Endometrium (tissue), 2 donors: ENCODE data around the gene CD14.
"Not testable (repeated sequence)": the region's sequence is repeated elsewhere in the genome, so short reads cannot be mapped to it uniquely, and the experiment has no call there.

Source experiments
- FAIRE-seq: peaks from 2 replicates; lab custom pipeline; 2012; peaks lifted over from hg19 to GRCh38; lab: Jason Lieb, UNC
- donor health status: control.
- donor health status: control.

The CD14 gene

DNA sequence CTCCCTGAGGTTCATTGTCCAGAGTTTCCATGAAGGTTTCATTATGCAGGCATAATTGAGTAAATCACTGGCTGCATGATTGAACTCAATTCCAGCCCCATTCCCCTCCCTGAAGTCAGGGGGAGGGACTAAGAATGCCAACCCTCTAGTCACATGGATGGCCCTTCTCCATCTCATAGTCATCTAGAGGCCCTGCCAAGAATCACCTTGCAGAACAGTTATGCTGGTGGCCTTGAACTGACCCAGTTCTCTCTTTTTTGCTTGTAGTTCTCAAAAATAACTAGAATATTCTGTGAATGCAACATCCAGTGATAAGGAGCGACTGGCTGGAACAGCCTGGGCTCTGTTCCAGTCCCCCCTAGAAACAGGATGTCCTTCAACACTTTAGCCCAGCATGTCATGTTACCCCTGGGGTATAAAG is 36.6 kb downstream of the CD14 start:
- FAIRE-seq: no peak

DNA sequence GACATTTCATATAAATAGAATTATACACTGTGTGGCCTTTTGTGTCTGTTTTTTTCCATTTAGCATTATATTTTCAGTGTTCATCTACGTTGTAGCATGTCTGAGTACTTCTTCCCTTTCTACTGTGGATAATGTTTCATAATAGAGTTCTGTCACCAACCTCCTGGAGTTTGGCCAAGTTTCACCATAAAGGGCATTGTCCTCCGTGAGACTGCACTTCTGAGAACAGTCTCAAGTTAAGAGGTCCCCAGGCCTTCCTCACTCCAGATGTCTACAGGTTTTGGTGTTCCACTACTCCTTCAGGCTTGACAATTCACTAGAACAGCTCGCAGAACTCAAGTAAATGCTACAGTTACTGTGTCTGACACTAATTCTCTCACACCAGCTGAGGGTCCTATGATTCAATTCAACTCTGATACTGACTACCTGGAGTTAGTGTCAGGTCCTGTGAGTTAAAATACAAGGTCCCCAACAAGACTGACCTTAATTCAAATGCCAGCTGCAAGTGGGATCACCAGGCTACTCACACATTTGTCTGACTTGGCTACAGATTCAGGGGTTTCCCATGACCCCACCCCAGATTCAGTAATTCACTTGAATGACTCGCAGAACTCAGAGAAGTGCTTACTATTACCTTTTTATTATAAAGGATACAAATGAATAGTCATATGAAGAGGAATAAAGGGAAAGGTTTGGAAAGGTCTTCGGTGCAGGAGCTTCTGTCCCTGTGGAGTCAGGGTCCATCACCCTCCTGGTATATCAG is 37.3 kb downstream of the CD14 start:
- no peak for FAIRE-seq

DNA sequence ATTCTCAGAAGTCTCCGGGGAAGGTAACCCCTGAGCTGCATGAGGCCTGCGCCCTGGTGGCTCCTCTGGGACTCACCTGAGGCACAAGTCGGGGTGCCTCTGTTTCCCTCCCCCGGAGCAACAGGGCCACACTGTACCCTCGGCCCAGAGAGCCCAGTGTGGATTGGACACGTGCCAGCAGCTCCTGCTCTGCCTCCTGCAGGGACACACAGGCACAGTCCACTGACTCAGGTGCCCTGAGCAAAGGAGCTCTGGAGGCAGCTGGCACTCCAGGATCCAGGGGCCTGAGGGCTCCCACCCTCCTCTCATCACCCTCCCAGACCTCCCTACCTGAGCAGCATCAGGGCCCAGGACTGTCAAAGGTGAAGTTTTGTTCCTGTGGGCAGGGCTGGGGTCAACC is 38.8 kb downstream of the CD14 start:
- FAIRE-seq: no peak

DNA sequence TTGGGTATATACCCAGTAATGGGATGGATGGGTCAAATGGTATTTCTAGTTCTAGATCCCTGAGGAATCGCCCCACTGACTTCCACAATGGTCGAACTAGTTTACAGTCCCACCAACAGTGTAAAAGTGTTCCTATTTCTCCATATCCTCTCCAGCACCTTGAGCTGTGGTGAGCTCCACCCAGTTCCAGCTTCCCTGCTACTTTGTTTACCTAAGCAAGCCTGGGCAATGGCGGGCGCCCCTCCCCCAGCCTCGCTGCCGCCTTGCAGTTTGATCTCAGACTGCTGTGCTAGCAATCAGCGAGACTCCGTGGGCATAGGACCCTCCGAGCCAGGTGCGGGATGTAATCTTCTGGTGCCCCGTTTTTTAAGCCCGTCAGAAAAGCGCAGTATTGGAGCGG is 39.9 kb downstream of the CD14 start:
- FAIRE-seq: not testable (repeated sequence)

DNA sequence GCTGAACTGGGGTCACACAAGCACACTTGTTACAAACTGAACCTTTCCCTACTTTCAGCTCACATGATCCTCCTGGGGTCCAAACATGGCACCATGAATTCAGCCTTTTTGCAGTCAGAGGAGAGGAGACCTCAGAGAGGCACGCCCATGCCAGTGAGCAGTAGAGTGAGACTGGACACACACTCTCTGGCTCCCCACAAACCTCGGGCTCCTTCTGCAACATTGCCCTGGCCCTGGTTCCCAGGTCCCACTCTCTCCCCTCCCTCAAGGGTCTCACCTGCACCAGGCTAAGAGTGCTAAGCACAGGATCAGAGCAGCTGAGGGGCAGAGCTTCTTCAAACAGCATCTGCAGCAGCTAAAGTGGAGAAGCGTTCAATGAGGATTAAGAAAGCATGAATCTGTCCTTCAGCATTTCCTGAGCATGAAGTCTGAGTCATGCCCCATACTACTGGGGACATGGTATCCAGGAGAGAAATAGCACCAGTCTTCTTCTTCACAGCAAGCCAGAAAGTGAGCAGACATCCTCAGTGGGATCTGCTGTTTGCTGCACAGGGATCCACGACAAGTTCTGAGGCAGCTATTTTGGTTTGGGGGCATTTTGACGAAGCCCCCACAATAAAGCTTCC is 41.1 kb downstream of the CD14 start:
- no peak for FAIRE-seq

DNA sequence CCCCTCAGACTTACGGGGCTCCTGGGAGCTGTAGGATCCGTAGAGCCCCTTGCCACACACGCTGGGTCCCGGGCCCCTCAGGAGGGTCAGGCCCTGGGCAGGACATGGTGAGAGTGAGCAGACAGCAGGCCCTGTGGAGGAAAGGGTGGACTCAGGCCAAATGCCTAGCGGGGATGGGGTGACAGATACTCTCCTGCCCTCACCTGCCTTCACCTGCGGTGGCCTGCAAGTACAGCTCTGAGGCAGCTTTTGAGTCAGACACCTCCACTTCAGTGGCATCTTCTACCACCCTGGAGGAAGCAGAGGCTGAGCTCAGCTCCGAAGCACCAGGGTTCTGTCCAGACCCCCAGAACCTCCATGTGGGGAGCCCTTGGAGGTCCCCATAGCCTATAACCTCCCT is 42.1 kb downstream of the CD14 start:
- FAIRE-seq: no peak

DNA sequence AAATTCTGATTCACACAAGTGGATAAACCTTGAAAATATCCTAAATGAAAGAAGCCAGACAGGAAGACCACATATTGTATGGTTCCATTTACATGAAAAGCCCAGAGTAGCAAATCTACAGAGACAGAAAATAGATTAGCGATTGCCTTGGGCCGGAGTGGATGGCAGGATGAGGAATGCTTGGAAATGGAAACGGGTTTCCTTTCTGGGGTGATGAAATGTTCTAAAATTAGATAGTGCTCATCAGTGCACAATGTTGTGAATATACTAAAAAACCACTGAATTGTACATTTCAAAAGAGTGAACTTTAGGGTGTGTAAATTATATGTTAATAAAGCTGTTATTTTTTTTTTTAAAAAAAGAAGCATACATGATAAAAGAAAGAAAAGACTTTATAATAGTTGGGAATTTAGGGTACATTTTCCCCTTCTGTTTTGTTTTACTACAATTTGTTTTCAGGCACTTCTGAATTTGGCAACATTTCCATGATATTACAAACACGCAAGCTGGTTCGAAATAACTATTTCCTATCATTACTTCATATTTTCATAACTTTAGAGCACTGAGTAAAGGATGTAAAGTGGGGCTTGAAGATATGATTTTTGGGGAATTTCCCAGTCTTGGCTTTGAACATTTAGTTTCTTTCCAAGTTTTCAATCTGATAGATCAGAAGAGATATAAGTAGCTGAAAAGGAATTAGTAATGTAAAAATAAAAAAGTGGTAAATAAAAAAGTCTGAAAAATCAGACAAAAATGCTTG is 44.5 kb downstream of the CD14 start:
- FAIRE-seq: peak; percentile 33

DNA sequence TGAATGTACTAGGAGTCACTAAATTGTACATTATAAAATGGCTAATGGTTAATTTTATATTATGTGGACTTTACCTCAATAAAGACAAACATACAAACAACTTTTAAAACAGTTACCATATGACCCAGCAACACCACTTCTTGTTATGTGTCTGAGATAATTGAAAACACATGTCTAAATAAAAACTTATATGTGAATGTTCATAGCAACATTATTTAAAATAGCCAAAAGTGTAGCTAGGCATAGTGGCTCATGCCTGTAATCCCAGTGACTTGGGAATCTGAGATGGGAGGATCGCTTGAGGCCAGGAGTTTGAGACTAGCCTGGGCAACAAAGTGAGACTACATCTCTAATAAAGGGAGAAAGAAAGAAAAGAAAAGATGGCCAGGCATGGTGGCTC is 45.5 kb downstream of the CD14 start:
- no peak for FAIRE-seq
